Hypothalamus (tissue), 51 donors: ENCODE data around the gene CLEC2L.
A peak's percentile ranks its signal among the peaks of the same experiment; 100 is the strongest.

Experiments used
- DNase-seq, 51 donors: peaks; one replicate each; lab custom pipeline; 2025; lab: John Stamatoyannopoulos, UW

Gene CLEC2L

GRCh38 chr7:139523199-139523941 is at the start of gene CLEC2L:
Gene CLEC2L (plus strand): TSS chr7:139523685. CDS start chr7:139523928, 243 bp downstream.
- peak in 9 of 51 donors; percentile 8 to 37 (median 17) for DNase-seq

DNA sequence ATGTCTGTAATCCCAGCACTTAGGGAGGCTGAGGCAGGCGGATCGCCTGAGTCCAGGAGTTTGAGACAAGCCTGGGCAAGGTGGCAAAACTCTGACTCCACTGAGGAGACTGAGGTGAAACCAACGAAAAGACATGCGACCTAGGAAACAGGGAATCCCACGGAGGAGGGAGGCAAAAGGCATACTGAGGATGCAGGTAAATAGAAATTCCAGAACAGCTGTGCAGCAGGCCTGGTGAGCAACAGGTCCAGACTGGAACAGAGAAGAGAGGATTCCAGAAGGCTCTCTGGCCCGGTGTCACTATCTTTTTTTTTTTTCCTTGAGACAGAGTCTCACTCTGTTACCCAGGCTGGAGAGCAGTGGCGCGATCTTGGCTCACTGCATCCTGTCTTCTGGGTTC is 47.3 kb upstream of the CLEC2L start:
- DNase-seq: no peak

- no peak for DNase-seq
Observed at GRCh38 chr7:139476891-139477290, 46.6 kb upstream of the CLEC2L start.

DNA sequence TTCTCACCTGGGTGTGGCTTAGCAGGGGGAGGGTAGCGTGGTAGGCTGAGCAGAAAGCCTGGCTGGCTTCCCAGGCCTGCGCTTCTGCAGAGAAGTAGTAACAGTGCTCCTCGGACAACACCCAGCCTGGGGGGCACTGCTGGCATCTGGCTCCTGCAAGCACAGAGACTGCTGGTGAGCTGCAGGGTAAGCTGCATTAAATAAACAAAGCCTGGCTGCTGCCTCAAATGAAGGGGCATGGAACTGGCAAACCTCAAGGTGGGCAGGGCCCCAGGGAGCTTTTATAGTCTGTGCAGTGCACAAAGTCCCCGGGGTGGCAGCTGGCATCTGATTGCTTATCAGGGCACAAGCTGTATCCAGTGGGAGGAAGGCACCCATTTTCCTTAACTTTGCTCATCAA is 43.9 kb upstream of the CLEC2L start:
- no peak for DNase-seq

DNA sequence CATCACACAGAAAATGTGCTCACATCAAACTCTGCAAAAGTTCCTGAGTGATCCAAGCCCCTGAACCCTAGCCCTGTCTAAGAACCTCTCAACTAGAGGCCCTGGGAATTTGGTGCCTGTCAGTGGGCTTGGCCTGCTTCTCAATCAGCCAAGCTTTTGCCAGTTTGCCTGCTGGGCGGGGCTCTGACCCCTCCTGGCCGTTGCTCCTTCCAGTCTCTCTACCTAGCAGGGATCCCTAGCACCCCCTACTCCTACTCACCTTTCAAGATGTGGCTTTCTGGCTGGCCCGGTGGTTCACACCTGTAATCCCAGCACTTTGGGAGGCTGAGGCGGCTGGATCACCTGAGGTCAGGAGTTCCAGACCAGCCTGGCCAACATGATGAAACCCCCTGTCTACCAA is 42.1 kb upstream of the CLEC2L start:
- no peak for DNase-seq

GRCh38 chr7:139482122-139482521 is 41.4 kb upstream of the CLEC2L start:
- DNase-seq: no peak

DNA sequence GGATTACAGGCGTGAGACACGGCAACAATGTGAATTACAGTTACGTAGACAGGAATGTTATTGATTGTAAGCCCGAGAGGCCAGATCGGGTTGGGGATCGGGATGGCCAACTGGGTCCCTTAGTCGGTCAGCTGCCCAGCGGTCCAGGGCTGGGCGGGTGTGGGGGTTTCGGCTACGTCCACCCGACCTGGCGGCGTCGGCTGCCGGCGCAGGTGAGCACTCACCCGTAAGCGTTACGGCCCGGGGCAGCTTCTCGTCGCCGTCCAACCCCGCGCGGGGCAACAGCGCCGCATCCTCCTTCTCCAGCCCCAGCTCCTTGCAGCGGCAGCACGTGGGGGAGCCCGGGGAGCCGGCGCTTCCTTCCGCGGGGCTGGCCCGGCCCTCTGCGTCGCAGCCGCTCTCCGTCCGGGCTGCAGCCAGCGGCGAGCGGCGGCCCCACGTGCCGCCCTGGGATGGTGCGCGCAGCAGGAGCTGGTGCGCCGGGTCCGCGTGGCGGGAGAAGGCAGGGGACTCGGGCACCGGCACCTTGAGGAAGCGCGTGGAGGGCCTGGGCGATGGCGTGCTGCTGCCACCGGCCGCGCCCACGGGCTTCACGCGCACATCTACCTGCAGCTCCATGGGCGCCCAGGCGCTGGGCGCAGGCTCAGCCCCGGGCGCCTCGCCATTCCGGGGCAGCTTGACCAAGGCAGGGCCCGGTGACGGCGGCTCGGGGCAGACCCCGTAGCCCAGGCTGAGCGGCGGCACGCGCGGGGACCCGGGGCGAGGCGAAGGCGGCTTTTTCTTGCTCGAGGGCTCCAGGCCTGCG is 40.6 kb upstream of the CLEC2L start:
- DNase-seq: no peak

- DNase-seq: no peak
Observed at GRCh38 chr7:139487366-139488080, 36.0 kb upstream of the CLEC2L start.

GRCh38 chr7:139488810-139489209 is 34.7 kb upstream of the CLEC2L start:
- no peak for DNase-seq

DNA sequence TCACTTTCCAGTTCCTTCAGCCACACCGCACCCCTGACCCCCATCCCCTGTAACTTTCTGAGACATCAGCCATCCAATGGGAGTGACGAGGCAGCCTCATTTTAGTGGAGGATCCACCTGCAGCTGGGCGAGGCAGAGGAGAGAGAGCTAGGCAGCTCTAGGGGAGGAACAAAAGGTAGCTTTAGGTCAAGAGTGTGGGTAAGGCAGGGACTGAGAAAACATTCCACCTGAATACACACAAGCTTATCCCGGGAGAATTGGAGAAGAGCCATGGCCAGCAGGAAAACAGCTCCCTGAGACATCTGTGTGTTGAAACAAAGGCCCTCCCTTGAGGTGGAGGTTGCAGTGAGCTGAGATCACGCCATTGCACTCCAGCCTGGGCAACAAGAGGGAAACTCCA is 33.4 kb upstream of the CLEC2L start:
- no peak for DNase-seq

- no peak for DNase-seq
Observed at GRCh38 chr7:139492293-139492692, 31.2 kb upstream of the CLEC2L start.

DNA sequence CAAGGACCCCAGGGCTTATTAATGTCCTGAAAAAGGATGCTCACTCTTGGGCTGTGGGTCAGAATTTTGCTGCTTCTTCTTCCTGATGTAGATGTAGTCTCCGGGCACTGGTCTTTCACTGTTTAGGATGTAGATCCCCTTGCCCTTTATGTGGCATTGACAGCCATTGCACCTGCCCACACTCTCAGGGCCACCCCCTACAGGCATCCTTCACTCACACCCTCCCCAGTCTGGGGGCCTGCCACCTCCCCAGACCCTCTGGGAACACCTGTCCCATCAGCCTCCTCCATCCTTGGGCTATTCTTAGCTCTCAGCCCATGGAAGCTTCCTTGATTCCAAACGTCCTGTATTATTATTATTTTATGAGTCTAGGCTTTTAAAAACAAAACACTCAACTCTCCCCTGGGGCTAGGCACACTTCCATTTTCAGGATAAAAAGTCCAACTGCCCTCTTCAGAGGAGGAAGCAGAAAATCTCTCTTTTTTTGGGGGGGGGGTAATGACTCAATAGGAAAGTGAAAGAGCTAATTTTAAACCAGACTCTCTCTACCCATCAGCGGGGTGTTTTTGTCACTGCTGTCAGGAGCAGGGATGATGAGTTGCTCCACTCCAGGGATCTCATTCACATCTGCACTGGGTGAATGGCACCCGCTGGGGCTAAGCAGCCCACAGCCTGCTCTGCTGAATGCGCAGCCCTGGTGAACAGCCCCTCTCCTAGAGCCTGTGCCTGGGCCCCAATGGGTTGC is 28.5 kb upstream of the CLEC2L start:
- peak in 1 of 51 donors; percentile 3 for DNase-seq

- DNase-seq: no peak
Observed at GRCh38 chr7:139495580-139496125, 27.8 kb upstream of the CLEC2L start.

- DNase-seq: no peak
Observed at GRCh38 chr7:139496528-139496927, 27.0 kb upstream of the CLEC2L start.

GRCh38 chr7:139500770-139501138 is 22.7 kb upstream of the CLEC2L start:
- DNase-seq: no peak

GRCh38 chr7:139502226-139502625 is 21.3 kb upstream of the CLEC2L start:
- no peak for DNase-seq

DNA sequence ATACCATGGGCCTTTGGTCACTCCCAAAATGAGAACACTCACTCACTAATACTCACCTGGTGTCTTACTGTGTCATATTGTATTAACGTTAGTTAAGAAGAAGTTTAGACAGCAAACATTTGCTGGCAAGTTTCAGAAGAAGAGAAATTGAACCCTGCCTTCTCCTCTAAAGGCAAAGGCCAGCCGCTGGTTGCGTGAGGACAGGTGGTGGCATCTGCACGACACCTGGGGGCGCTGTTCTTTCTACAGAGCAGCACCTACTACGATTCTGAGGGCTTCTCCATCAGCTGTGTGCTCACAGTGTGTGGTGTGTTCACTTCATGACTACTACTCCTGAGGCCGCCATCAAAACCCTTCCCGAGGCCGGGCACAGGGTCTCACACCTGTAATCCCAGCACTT is 17.9 kb upstream of the CLEC2L start:
- DNase-seq: no peak

DNA sequence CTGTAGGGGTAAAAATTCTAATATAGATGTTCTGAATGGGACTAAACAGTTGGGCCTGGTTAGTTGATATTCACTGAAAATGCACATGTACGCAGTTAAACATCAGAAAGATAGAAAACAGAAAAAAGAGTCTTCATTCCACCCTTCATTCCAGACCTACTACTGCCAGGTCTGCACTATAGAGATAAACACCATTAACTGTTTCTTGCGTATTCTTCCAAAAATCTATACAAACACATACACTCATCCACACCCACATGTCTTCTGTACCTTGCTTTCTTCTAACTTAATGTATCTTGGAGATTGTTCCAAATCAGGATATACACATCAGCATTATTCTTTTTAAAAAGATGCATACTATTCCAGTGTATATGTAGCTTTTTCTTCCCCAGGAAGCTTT is 13.9 kb upstream of the CLEC2L start:
- DNase-seq: no peak

GRCh38 chr7:139511315-139511714 is 12.2 kb upstream of the CLEC2L start:
- no peak for DNase-seq

- no peak for DNase-seq
Observed at GRCh38 chr7:139515266-139515665, 8.2 kb upstream of the CLEC2L start.
